CD4-positive, alpha-beta memory T cell (primary cell): ENCODE measurements around the gene APIP. TPM values are rescaled to one million over a fixed set of nuclear protein-coding genes. Genes with fewer than 3 reads are reported as not detected.
A peak's percentile ranks its signal among the peaks of the same experiment; 100 is the strongest.
"Not testable (repeated sequence)": the region's sequence is repeated elsewhere in the genome, so short reads cannot be mapped to it uniquely, and the experiment has no call there.

Experiments
- CTCF ChIA-PET: fragments of 350-600 bp; sonication (Branson Sonifier 250); formaldehyde crosslinking; loops from one replicate; lab custom pipeline; 2021; ENCODE audit warnings: inconsistent platforms; ENCODE audit not compliant: partially characterized antibody; lab: Charles Lee
- POLR2A ChIA-PET: fragments of 350-600 bp; sonication (Branson Sonifier 250); formaldehyde crosslinking; loops from one replicate; lab custom pipeline; 2021; ENCODE audit not compliant: partially characterized antibody; lab: Charles Lee
- DNase-seq, 5 donors: peaks; one replicate each; pipeline versions ENCODE4 v3.0.0 to v3.0.0-alpha.2; 2020 to 2022; ENCODE audit warnings: mixed read lengths in 1 of 5
- H3K27ac ChIP-seq: one replicate; pipeline ENCODE4 v1.7.0; 2013; ENCODE audit warnings: low read depth, low read length
- H3K27me3 ChIP-seq: 2 replicates; pipeline ENCODE4 v1.7.0; 2013; ENCODE audit warnings: mild to moderate bottlenecking, low read length, moderate library complexity; ENCODE audit not compliant: insufficient read depth
- H3K36me3 ChIP-seq: 2 replicates; pipeline ENCODE4 v1.7.0; 2013; ENCODE audit warnings: mild to moderate bottlenecking, low read length, moderate library complexity; ENCODE audit not compliant: insufficient read depth
- H3K4me1 ChIP-seq: 2 replicates; pipeline ENCODE4 v1.7.0; 2013; ENCODE audit warnings: mild to moderate bottlenecking, low read length, moderate library complexity; ENCODE audit not compliant: insufficient read depth
- H3K4me3 ChIP-seq, 2 donors: one replicate each; pipeline ENCODE4 v1.7.0; 2013; ENCODE audit warnings: low read length in 2 of 2, mild to moderate bottlenecking in 1 of 2
- H3K9me3 ChIP-seq, 2 donors: one replicate each; pipeline ENCODE4 v1.7.0; 2013; ENCODE audit warnings: low read length in 2 of 2, control low read depth in 1 of 2; ENCODE audit not compliant: control insufficient read depth in 1 of 2
- H3K27ac Mint-ChIP-seq, 7 donors: one replicate each; pipeline ENCODE4 v1.8.0; 2020 to 2021; ENCODE audit warnings: mixed read lengths in 7 of 7, mild to moderate bottlenecking in 6 of 7, inconsistent platforms in 3 of 7, moderate library complexity in 3 of 7
- H3K27me3 Mint-ChIP-seq, 2 donors: one replicate each; pipeline ENCODE4 v1.8.0; 2020 to 2021; ENCODE audit warnings: mixed read lengths in 2 of 2
- H3K36me3 Mint-ChIP-seq, 2 donors: one replicate each; pipeline ENCODE4 v1.8.0; 2020 to 2021; ENCODE audit warnings: mixed read lengths in 2 of 2, inconsistent platforms in 1 of 2, mild to moderate bottlenecking in 1 of 2
- H3K4me1 Mint-ChIP-seq, 4 donors: one replicate each; pipeline ENCODE4 v1.8.0; 2020 to 2021; ENCODE audit warnings: mixed read lengths in 4 of 4, mild to moderate bottlenecking in 1 of 4
- H3K4me3 Mint-ChIP-seq, 8 donors: one replicate each; pipeline ENCODE4 v1.8.0; 2020 to 2021; ENCODE audit warnings: mixed read lengths in 8 of 8, mild to moderate bottlenecking in 7 of 8, moderate library complexity in 6 of 8, inconsistent platforms in 3 of 8
- H3K9me3 Mint-ChIP-seq, 8 donors: one replicate each; pipeline ENCODE4 v1.8.0; 2020 to 2021; ENCODE audit warnings: mixed read lengths in 8 of 8, mild to moderate bottlenecking in 5 of 8, inconsistent platforms in 3 of 8, moderate library complexity in 1 of 8
- intact Hi-C: fragments of 100-400 bp; cut with micrococcal nuclease; formaldehyde crosslinking; loops from one replicate; pipeline ENCODE4 v1.15.1; 2023
- polyA plus RNA-seq, 2 donors: library from polyadenylated mRNA; unstranded; fragments of 300-500 nt; fragmentation: Illumina TruSeq; gene quantifications; one replicate each; pipeline ENCODE4 v1.2.3, GENCODE V29; 2021
- total RNA-seq, 2 experiments: library from RNA; stranded (reverse); gene quantifications; one replicate each; pipeline ENCODE4 v1.2.3, GENCODE V29; 2021

APIP gene
- total and polyA plus RNA-seq, 4 experiments from 2014 or later: 17.2 to 27.6 (median 18.0) TPM

DNA sequence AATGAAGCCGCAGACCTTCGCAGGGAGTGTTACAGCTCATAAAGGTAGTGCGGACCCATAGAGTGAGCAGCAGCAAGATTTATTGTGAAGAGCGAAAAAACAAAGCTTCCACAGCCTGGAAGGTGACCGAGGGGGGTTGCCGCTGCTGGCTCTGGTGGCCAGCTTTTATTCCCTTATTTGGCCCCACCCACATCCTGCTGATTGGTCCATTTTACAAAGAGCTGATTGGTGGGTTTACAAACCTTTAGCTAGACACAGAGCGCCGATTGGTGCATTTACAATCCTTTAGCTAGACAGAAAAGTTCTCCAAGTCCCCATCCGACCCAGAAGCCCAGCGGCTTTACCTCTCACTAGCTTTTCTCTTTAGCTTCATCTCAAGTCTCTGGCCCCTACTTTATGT is 2.6 kb downstream of the APIP start:
- ChIA-PET CTCF (interaction anchor here (1.0 to 1.7 kb wide), 2 partner anchors 10 to 13 kb away, joined by 3 to 5 read pairs; no protein-coding TSS in a partner anchor), POLR2A (interaction anchor here (0.6 kb wide), 1 partner anchor 268 kb away, joined by 3 read pairs; no protein-coding TSS in a partner anchor)
- intact Hi-C loops: not testable (repeated sequence)

GRCh38 chr11:34911676-34912075 is 4.5 kb downstream of the APIP start:
- CTCF ChIA-PET: no interaction called here
- Histone ChIP-seq H3K36me3 (no peaks in the 10 kb centered on the region), H3K4me3 (no peak overlapping the region), H3K27ac (no peak overlapping the region), H3K9me3 (no peaks in the 10 kb centered on the region), H3K4me1 (peaks cover 19% of the 10 kb centered on the region), H3K27me3 (no peaks in the 10 kb centered on the region)
- H3K4me1 Mint-ChIP-seq: peaks cover 19 to 34% (median 22%) of the 10 kb centered on the region in 4 donors
- H3K27ac Mint-ChIP-seq: no peak overlapping the region
- intact Hi-C loops: no loop called here
- H3K9me3 Mint-ChIP-seq: peaks cover 0 to 2% (median 0%) of the 10 kb centered on the region in 8 donors
- peaks cover 11 to 12% of the 10 kb centered on the region in 2 donors for H3K36me3 Mint-ChIP-seq
- H3K4me3 Mint-ChIP-seq: no peak overlapping the region
- POLR2A ChIA-PET: no interaction called here
- no peaks in the 10 kb centered on the region for H3K27me3 Mint-ChIP-seq
- DNase-seq: no peak

More for the DNA sequence above, 2.6 kb downstream of the APIP start:
- peaks cover 32% of the 10 kb centered on the region for H3K4me1 ChIP-seq
- H3K9me3 Mint-ChIP-seq, H3K4me3 ChIP-seq, H3K9me3 ChIP-seq, H3K36me3 ChIP-seq, H3K27ac ChIP-seq, H3K27me3 Mint-ChIP-seq, H3K27me3 ChIP-seq, DNase-seq: not testable (repeated sequence)
- Mint-ChIP-seq H3K27ac (peak overlapping the region in 2 of 7 donors; percentile 33 to 95), H3K4me3 (peak overlapping the region in 3 of 8 donors; percentile 6 to 26 (median 20)), H3K4me1 (peaks cover 29 to 50% (median 35%) of the 10 kb centered on the region in 4 donors), H3K36me3 (peaks cover 8 to 12% of the 10 kb centered on the region in 2 donors)

DNA sequence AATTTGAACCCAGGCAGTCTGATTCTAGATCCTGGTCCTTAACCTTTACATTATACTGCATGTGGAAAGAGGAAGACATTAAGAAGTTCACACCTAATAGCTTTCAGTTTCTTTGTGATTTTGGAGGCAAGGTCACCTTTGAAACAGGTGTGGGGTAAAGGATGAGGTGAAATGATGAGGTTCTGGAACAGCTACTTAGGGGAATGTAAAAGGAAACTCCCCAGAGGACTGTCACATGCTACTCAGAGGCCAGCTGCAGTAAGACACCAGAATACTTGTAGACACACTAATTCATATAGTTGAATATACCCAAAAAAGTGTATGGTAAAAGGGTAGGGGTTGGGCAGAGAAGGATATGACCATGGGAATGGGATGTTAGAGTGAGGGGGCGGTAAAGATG is 5.4 kb downstream of the APIP start:
- CTCF ChIA-PET: no interaction called here
- H3K9me3 ChIP-seq: no peaks in the 10 kb centered on the region
- POLR2A ChIA-PET: no interaction called here
- Mint-ChIP-seq H3K27ac (no peak overlapping the region), H3K4me3 (no peak overlapping the region), H3K9me3 (peaks cover 0 to 4% (median 0%) of the 10 kb centered on the region in 8 donors), H3K27me3 (no peaks in the 10 kb centered on the region), H3K36me3 (peaks cover 15 to 18% of the 10 kb centered on the region in 2 donors), H3K4me1 (peaks cover 21 to 26% (median 24%) of the 10 kb centered on the region in 4 donors)
- H3K36me3 ChIP-seq: no peaks in the 10 kb centered on the region
- no peak for DNase-seq
- intact Hi-C loops: no loop called here
- H3K27ac ChIP-seq: no peak overlapping the region
- H3K4me3 ChIP-seq: no peak overlapping the region
- no peaks in the 10 kb centered on the region for H3K27me3 ChIP-seq
- H3K4me1 ChIP-seq: peaks cover 19% of the 10 kb centered on the region

DNA sequence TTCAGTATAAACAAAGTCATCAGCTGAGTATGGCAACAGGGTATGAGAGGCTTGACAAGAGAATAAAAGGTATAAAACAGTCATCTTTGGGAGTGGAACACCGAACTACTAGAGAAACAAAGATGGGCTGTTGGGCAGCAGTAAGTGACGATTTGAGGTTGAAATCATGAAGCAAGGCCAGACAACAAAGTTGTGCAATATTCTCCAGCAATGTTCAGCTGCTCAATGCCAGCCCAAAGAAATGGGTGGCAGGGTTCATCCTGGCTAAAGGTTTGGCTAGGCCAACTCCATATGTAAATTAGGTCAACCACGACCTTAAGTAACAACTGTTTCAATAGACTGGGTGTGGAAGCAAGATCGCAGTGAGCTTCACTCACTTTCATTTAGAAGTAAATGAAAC is 6.2 kb downstream of the APIP start:
- no peaks in the 10 kb centered on the region for H3K9me3 ChIP-seq
- intact Hi-C loops: no loop called here
- H3K4me1 Mint-ChIP-seq: peaks cover 14 to 22% (median 19%) of the 10 kb centered on the region in 4 donors
- H3K4me1 ChIP-seq: peaks cover 13% of the 10 kb centered on the region
- CTCF ChIA-PET: no interaction called here
- no peaks in the 10 kb centered on the region for H3K27me3 Mint-ChIP-seq
- H3K27ac Mint-ChIP-seq: no peak overlapping the region
- DNase-seq: no peak
- H3K4me3 ChIP-seq: no peak overlapping the region
- no peaks in the 10 kb centered on the region for H3K36me3 ChIP-seq
- H3K4me3 Mint-ChIP-seq: no peak overlapping the region
- H3K36me3 Mint-ChIP-seq: peaks cover 6 to 18% of the 10 kb centered on the region in 2 donors
- peaks cover 0 to 4% (median 0%) of the 10 kb centered on the region in 8 donors for H3K9me3 Mint-ChIP-seq
- no peak overlapping the region for H3K27ac ChIP-seq
- no peaks in the 10 kb centered on the region for H3K27me3 ChIP-seq
- POLR2A ChIA-PET: no interaction called here

GRCh38 chr11:34909415-34909814 is 6.8 kb downstream of the APIP start:
- no peaks in the 10 kb centered on the region for H3K27me3 Mint-ChIP-seq

DNA sequence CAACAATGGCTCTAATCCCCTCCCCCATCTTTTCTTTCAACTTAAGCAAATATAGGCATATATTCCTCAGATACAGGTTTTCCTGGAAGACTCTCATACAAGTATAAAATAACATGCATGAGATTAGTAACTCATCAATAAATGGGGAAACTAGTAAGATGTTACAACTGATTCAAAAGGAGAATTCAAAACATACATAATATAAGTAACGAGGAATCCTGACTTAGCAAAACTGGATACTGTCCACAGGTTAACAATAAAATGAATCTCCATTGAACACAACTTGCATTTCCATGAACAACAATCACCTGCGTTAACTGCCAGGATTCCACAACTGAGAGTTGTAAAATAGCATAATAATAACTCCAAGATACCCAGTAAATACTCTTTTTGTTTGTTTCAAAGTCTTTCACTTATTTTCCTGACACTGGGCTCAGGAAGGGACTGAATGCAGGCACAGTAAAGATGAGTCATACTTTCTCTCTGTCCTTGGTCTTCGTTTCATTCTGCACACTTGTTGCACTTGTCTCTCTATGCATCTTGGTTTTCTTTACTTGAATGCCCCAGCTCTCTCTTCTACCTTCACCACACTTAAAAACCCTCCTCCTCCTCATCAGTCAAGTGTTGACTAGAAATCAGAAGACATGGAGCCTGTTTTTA is 8.1 kb downstream of the APIP start:
- no peaks in the 10 kb centered on the region for H3K27me3 ChIP-seq
- ChIA-PET CTCF (interaction anchor here (1.1 kb wide), 1 partner anchor 17 kb away, joined by 3 read pairs; no protein-coding TSS in a partner anchor), POLR2A (no interaction called here)
- peaks cover 3% of the 10 kb centered on the region for H3K4me1 ChIP-seq
- no peaks in the 10 kb centered on the region for H3K36me3 ChIP-seq
- no peak overlapping the region for H3K27ac ChIP-seq
- no peak overlapping the region for H3K4me3 Mint-ChIP-seq
- no peaks in the 10 kb centered on the region for H3K27me3 Mint-ChIP-seq
- H3K9me3 ChIP-seq: no peaks in the 10 kb centered on the region
- intact Hi-C loops: no loop called here
- peaks cover 0 to 4% (median under 1%) of the 10 kb centered on the region in 8 donors for H3K9me3 Mint-ChIP-seq
- peaks cover 18 to 31% of the 10 kb centered on the region in 2 donors for H3K36me3 Mint-ChIP-seq
- H3K27ac Mint-ChIP-seq: no peak overlapping the region
- H3K4me3 ChIP-seq: no peak overlapping the region
- H3K4me1 Mint-ChIP-seq: peaks cover 10 to 21% (median 15%) of the 10 kb centered on the region in 4 donors
- no peak for DNase-seq

More at GRCh38 chr11:34909415-34909814, 6.8 kb downstream of the APIP start:
- intact Hi-C loops: no loop called here
- ChIA-PET POLR2A (no interaction called here), CTCF (interaction anchor here (1.1 kb wide), 1 partner anchor 16 kb away, joined by 3 read pairs; no protein-coding TSS in a partner anchor)
- no peaks in the 10 kb centered on the region for H3K36me3 ChIP-seq
- Mint-ChIP-seq H3K9me3 (peaks cover 0 to 4% (median 0%) of the 10 kb centered on the region in 8 donors), H3K4me1 (peaks cover 18 to 25% (median 21%) of the 10 kb centered on the region in 4 donors), H3K27ac (no peak overlapping the region), H3K4me3 (no peak overlapping the region), H3K36me3 (peaks cover 9 to 24% of the 10 kb centered on the region in 2 donors)
- no peak overlapping the region for H3K4me3 ChIP-seq
- no peaks in the 10 kb centered on the region for H3K9me3 ChIP-seq
- no peaks in the 10 kb centered on the region for H3K27me3 ChIP-seq
- H3K4me1 ChIP-seq: peaks cover 7% of the 10 kb centered on the region
- no peak for DNase-seq
- no peak overlapping the region for H3K27ac ChIP-seq

DNA sequence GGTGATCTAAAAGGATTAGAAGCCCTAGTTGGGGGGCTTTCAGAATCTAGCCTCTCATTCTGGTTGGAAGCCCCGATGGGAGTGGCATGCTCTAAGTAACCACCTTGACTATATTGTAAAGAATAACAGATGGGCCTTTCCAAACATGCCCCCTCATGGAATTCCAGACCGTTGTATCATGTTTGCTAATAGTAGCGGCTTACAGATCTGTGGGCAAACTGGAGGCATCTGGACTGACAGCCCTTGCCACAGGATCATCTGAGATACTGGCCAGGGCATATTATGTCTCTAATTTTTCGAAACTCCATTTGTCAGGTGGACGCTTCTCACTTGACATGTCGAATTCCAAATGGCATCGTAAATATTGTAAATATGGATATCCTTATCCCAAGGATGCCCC is 10.5 kb downstream of the APIP start:
- Mint-ChIP-seq H3K9me3 (peaks cover 0 to 15% (median 5%) of the 10 kb centered on the region in 8 donors), H3K27ac (no peak overlapping the region), H3K4me1 (peaks cover 9 to 21% (median 12%) of the 10 kb centered on the region in 4 donors)

More for the DNA sequence above, 10.5 kb downstream of the APIP start:
- ChIA-PET CTCF (no interaction called here), POLR2A (no interaction called here)
- H3K9me3 ChIP-seq: peaks cover 3 to 11% of the 10 kb centered on the region in 2 donors
- intact Hi-C loops: no loop called here
- no peak overlapping the region for H3K4me3 ChIP-seq
- Mint-ChIP-seq H3K36me3 (peaks cover 26 to 36% of the 10 kb centered on the region in 2 donors), H3K27me3 (no peaks in the 10 kb centered on the region), H3K4me3 (no peak overlapping the region)
- H3K36me3 ChIP-seq: no peaks in the 10 kb centered on the region
- H3K27me3 ChIP-seq: no peaks in the 10 kb centered on the region
- H3K27ac ChIP-seq: no peak overlapping the region
- no peak for DNase-seq
- peaks cover 3% of the 10 kb centered on the region for H3K4me1 ChIP-seq
